AG04450 (cell line): ENCODE results near the gene RSRC1. TPM values are rescaled to one million over a fixed set of nuclear protein-coding genes. Genes with fewer than 3 reads are reported as not detected.
"Not testable (repeated sequence)": the region's sequence is repeated elsewhere in the genome, so short reads cannot be mapped to it uniquely, and the experiment has no call there.

Experiments used
- CTCF ChIA-PET: fragments of 300-600, 350-600 bp; formaldehyde crosslinking; extraction: SDS; loops from one replicate; lab custom pipeline; 2022; ENCODE audit warnings: antibody characterized with exemption, inconsistent platforms; lab: Charles Lee
- POLR2A ChIA-PET: fragments of 350-600 bp; formaldehyde crosslinking; extraction: SDS; loops from one replicate; lab custom pipeline; 2021; ENCODE audit warnings: antibody characterized with exemption, inconsistent platforms; lab: Yijun Ruan, JAX
- DNase-seq: peaks from one replicate; pipeline ENCODE4 v3.0.0-alpha.2; 2011; ENCODE audit warnings: low read depth, low spot score
- H3K27ac ChIP-seq: one replicate; pipeline ENCODE4 v1.5.1; 2012; ENCODE audit warnings: low read depth, low read length, control low read depth
- H3K27me3 ChIP-seq: one replicate; pipeline ENCODE4 v1.6.0; 2012; ENCODE audit warnings: low read length; ENCODE audit not compliant: control insufficient read depth, insufficient read depth
- H3K4me3 ChIP-seq: 2 replicates; pipeline ENCODE4 v1.5.1; 2011; ENCODE audit warnings: mild to moderate bottlenecking, low read depth, low read length, control low read depth
- H3K9me3 ChIP-seq: 2 replicates; pipeline ENCODE4 v1.5.1; 2012; ENCODE audit warnings: low read length; ENCODE audit not compliant: control insufficient read depth, insufficient read depth
- CTCF ChIP-seq: IDR thresholded peaks from 2 replicates; pipeline ENCODE4 v1.5.1; 2011; ENCODE audit warnings: low read depth, low read length, control low read depth, inconsistent platforms
- polyA plus RNA-seq: library from polyadenylated mRNA; depleted of rRNA; stranded (reverse); fragments of >200 nt; gene quantifications from 2 replicates; pipeline ENCODE4 v1.2.3, GENCODE V29; 2011

Gene RSRC1
- polyA plus RNA-seq, 1 experiment = 6.7 TPM

DNA sequence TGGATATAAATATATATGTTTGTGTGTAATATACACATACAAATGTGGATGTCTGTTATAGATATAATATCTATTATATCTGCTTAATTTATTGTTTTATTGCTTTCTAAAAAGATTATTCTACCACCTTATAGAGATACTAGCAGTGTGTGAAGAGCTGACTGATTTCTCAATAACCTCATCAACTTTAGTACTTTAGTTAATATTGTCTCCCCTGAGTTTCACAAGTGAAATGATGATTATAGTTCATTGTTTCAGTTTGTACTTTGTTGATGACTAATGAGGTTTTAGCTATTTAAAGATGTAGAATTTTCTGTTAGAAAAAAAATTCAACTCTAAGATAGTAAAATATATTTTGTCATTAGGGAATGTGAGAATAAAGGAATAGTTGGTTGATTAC is 11.4 kb downstream of the RSRC1 start:
- ChIA-PET POLR2A (no interaction called here), CTCF (no interaction called here)
- TF ChIP-seq CTCF = no peak
- no peak for DNase-seq
- no peaks in the 10 kb centered on the region for H3K27me3 ChIP-seq
- no peak overlapping the region for H3K27ac ChIP-seq
- no peaks in the 10 kb centered on the region for H3K9me3 ChIP-seq
- no peak overlapping the region for H3K4me3 ChIP-seq

DNA sequence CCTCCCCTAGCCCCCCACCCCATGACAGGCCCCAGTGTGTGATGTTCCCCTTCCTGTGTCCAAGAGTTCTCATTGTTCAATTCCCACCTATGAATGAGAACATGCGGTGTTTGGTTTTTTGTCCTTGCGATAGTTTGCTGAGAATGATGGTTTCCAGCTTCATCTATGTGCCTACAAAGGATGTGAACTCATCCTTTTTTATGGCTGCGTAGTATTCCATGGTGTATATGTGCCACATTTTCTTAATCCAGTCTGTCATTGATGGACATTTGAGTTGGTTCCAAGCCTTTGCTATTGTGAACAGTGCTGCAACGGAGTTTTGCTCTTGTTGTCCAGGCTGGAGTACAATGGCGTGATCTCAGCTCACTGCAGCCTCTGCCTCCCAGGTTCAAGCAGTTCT is 12.8 kb downstream of the RSRC1 start:
- CTCF ChIA-PET, H3K9me3 ChIP-seq, DNase-seq, H3K27me3 ChIP-seq, H3K27ac ChIP-seq, H3K4me3 ChIP-seq, POLR2A ChIA-PET: not testable (repeated sequence)

GRCh38 chr3:158127250-158128219 is 17.6 kb downstream of the RSRC1 start:
- POLR2A ChIA-PET = interaction anchor here (1.0 kb wide), 1 partner anchor 18 kb away, joined by 4 read pairs; the partner anchor contains the start of gene RSRC1
- DNase-seq = no peak
- CTCF ChIA-PET = interaction anchor here (0.6 kb wide), 1 partner anchor 307 kb away, joined by 3 read pairs; no protein-coding TSS in a partner anchor

GRCh38 chr3:158128755-158129154 is 18.9 kb downstream of the RSRC1 start:
- no peak overlapping the region for H3K4me3 ChIP-seq
- ChIA-PET POLR2A (interaction anchor here (1.0 kb wide), 1 partner anchor 19 kb away, joined by 4 read pairs; the partner anchor contains the start of gene RSRC1), CTCF (no interaction called here)
- TF ChIP-seq CTCF = no peak
- H3K9me3 ChIP-seq = no peaks in the 10 kb centered on the region
- no peak for DNase-seq
- no peak overlapping the region for H3K27ac ChIP-seq
- H3K27me3 ChIP-seq = no peaks in the 10 kb centered on the region

More at GRCh38 chr3:158127250-158128219, 17.6 kb downstream of the RSRC1 start:
- no peak for TF ChIP-seq CTCF
- Histone ChIP-seq H3K9me3 (no peaks in the 10 kb centered on the region), H3K27me3 (no peaks in the 10 kb centered on the region), H3K27ac (no peak overlapping the region), H3K4me3 (no peak overlapping the region)

GRCh38 chr3:158134363-158134762 is 24.5 kb downstream of the RSRC1 start:
- DNase-seq = no peak
- no peak overlapping the region for H3K4me3 ChIP-seq
- no peak for TF ChIP-seq CTCF
- POLR2A ChIA-PET = no interaction called here
- CTCF ChIA-PET = no interaction called here
- no peaks in the 10 kb centered on the region for H3K9me3 ChIP-seq
- H3K27ac ChIP-seq = no peak overlapping the region
- H3K27me3 ChIP-seq = no peaks in the 10 kb centered on the region
